Liver (tissue), 9 donors: ENCODE data around the gene C12orf57. TPM values are rescaled to one million over a fixed set of nuclear protein-coding genes. Genes with fewer than 3 reads are reported as not detected.

Experiments
- DNase-seq: peaks from one replicate; pipeline ENCODE4 v3.0.0-alpha.2; 2017; ENCODE audit warnings: low spot score
- H3K27ac ChIP-seq, 2 donors: one replicate each; pipeline ENCODE4 v1.7.0; 2013; ENCODE audit warnings: inconsistent platforms in 2 of 2, low read length in 2 of 2, control low read depth in 1 of 2, low read depth in 1 of 2, mild to moderate bottlenecking in 1 of 2
- H3K27me3 ChIP-seq, 4 donors: one replicate each; pipeline versions ENCODE4 v1.6.1 to v1.7.0; 2013; ENCODE audit warnings: low read length in 3 of 4, inconsistent platforms in 1 of 4, mild to moderate bottlenecking in 1 of 4, moderate library complexity in 1 of 4; ENCODE audit not compliant: control insufficient read depth in 4 of 4, insufficient read depth in 4 of 4
- H3K36me3 ChIP-seq, 4 donors: one replicate each; pipeline versions ENCODE4 v1.6.1 to v1.7.0; 2013; ENCODE audit warnings: low read length in 3 of 4, mild to moderate bottlenecking in 3 of 4, low read depth in 1 of 4, moderate library complexity in 1 of 4; ENCODE audit not compliant: control insufficient read depth in 4 of 4, insufficient read depth in 3 of 4
- H3K4me1 ChIP-seq, 4 donors: one replicate each; pipeline versions ENCODE4 v1.6.1 to v1.7.0; 2013; ENCODE audit warnings: low read length in 3 of 4, mild to moderate bottlenecking in 3 of 4, moderate library complexity in 1 of 4; ENCODE audit not compliant: control insufficient read depth in 4 of 4, insufficient read depth in 4 of 4
- H3K4me3 ChIP-seq, 3 donors: one replicate each; pipeline versions ENCODE4 v1.6.1 to v1.7.0; 2013; ENCODE audit warnings: low read length in 3 of 3, control low read depth in 1 of 3, low read depth in 1 of 3, mild to moderate bottlenecking in 1 of 3
- H3K9ac ChIP-seq, 2 donors: one replicate each; pipeline ENCODE4 v1.7.0; 2013; ENCODE audit warnings: low read length in 2 of 2, mild to moderate bottlenecking in 2 of 2, moderate library complexity in 2 of 2, control low read depth in 1 of 2, low read depth in 1 of 2
- H3K9me3 ChIP-seq, 4 donors: one replicate each; pipeline versions ENCODE4 v1.6.1 to v1.7.0; 2013; ENCODE audit warnings: low read length in 3 of 4; ENCODE audit not compliant: control insufficient read depth in 4 of 4
- ATF3 ChIP-seq: IDR thresholded peaks from 2 replicates; pipeline ENCODE4 v1.6.1; 2016; ENCODE audit warnings: antibody characterized with exemption
- EGR1 ChIP-seq, 2 donors: IDR thresholded peaks; 2 replicates each; pipeline ENCODE4 v1.6.1; 2016 to 2018; ENCODE audit warnings: antibody characterized with exemption in 2 of 2, low read depth in 2 of 2
- FOXA1 ChIP-seq: IDR thresholded peaks from 2 replicates; pipeline ENCODE4 v1.6.1; 2016; ENCODE audit warnings: antibody characterized with exemption
- FOXA2 ChIP-seq: IDR thresholded peaks from 2 replicates; pipeline ENCODE4 v1.6.1; 2016; ENCODE audit warnings: antibody characterized with exemption
- GABPA ChIP-seq, 2 donors: IDR thresholded peaks in 1 of 2; conservative IDR thresholded peaks in 1 of 2; 2 replicates each; pipeline ENCODE4 v1.6.1; 2016; ENCODE audit warnings: antibody characterized with exemption in 2 of 2, mild to moderate bottlenecking in 1 of 2, moderate library complexity in 1 of 2
- HNF4A ChIP-seq, 2 donors: conservative IDR thresholded peaks; 2 replicates each; pipeline ENCODE4 v1.6.1; 2016; ENCODE audit warnings: antibody characterized with exemption in 2 of 2, mild to moderate bottlenecking in 2 of 2
- HNF4G ChIP-seq: IDR thresholded peaks from 2 replicates; pipeline ENCODE4 v1.6.1; 2016; ENCODE audit warnings: antibody characterized with exemption
- JUND ChIP-seq, 2 donors: IDR thresholded peaks; 2 replicates each; pipeline ENCODE4 v1.6.1; 2016; ENCODE audit warnings: antibody characterized with exemption in 2 of 2
- MAX ChIP-seq: IDR thresholded peaks from 2 replicates; pipeline ENCODE4 v1.6.1; 2016; ENCODE audit warnings: antibody characterized with exemption
- NR2F2 ChIP-seq: IDR thresholded peaks from 2 replicates; pipeline ENCODE4 v1.6.1; 2016; ENCODE audit warnings: antibody characterized with exemption
- RAD21 ChIP-seq, 2 donors: IDR thresholded peaks; 2 replicates each; pipeline ENCODE4 v1.6.1; 2016; ENCODE audit warnings: antibody characterized with exemption in 2 of 2, mild to moderate bottlenecking in 2 of 2
- RXRA ChIP-seq, 2 donors: IDR thresholded peaks; 2 replicates each; pipeline ENCODE4 v1.6.1; 2017 to 2018; ENCODE audit warnings: antibody characterized with exemption in 2 of 2, mild to moderate bottlenecking in 1 of 2
- SP1 ChIP-seq: IDR thresholded peaks from 2 replicates; pipeline ENCODE4 v1.6.1; 2018; ENCODE audit warnings: antibody characterized with exemption, mild to moderate bottlenecking
- TAF1 ChIP-seq: conservative IDR thresholded peaks from 2 replicates; pipeline ENCODE4 v1.6.1; 2016; ENCODE audit warnings: antibody characterized with exemption, mild to moderate bottlenecking
- YY1 ChIP-seq: IDR thresholded peaks from 2 replicates; pipeline ENCODE4 v1.6.1; 2016; ENCODE audit warnings: antibody characterized with exemption, mild to moderate bottlenecking
- ZBTB33 ChIP-seq: IDR thresholded peaks from 2 replicates; pipeline ENCODE4 v1.6.1; 2016; ENCODE audit warnings: antibody characterized with exemption
- WGBS: extraction: QIAGEN DNeasy Blood & Tissue Kit; methylation state at CpG from one replicate; pipeline ENCODE4 v1.1.7; 2013; 5-methylcytosine and 5-hydroxymethylcytosine counted together
- polyA plus RNA-seq, 2 donors: library from polyadenylated mRNA; stranded (reverse) in 1 of 2; unstranded in 1 of 2; fragments of 200-250 nt in 1 of 2; fragments of >200 nt in 1 of 2; fragmentation: Nextera tagmentation in 1 of 2; extraction: Ambion mirVana in 1 of 2; gene quantifications; one replicate each; pipeline versions ENCODE4 v1.2.1 to v1.2.3, GENCODE V29; 2013 to 2015
- total RNA-seq, 2 donors: library from RNA; depleted of rRNA; stranded (reverse); fragments of >200 nt; gene quantifications; one replicate each; pipeline ENCODE4 v1.2.3, GENCODE V29; 2014
- TF ChIP-seq, protein P1 (sequence below): IDR thresholded peaks from 2 replicates; pipeline ENCODE4 v1.6.1; 2016; ENCODE audit warnings: antibody characterized with exemption, mild to moderate bottlenecking
- TF ChIP-seq, protein P2 (sequence below): fragments of 150-350 bp; IDR thresholded peaks from 2 replicates; pipeline ENCODE4 v1.5.1; 2017; ENCODE audit warnings: improper control_type of control experiment, low read depth, low read length; ENCODE audit not compliant: missing input control
- donor health status: healthy.
- donor health status: healthy.
- donor health status: healthy.
- donor health status: healthy.
- donor health status: healthy.

C12orf57 gene
- total and polyA plus RNA-seq, 4 donors, result 49.2 to 193 (median 65.7) TPM

DNA sequence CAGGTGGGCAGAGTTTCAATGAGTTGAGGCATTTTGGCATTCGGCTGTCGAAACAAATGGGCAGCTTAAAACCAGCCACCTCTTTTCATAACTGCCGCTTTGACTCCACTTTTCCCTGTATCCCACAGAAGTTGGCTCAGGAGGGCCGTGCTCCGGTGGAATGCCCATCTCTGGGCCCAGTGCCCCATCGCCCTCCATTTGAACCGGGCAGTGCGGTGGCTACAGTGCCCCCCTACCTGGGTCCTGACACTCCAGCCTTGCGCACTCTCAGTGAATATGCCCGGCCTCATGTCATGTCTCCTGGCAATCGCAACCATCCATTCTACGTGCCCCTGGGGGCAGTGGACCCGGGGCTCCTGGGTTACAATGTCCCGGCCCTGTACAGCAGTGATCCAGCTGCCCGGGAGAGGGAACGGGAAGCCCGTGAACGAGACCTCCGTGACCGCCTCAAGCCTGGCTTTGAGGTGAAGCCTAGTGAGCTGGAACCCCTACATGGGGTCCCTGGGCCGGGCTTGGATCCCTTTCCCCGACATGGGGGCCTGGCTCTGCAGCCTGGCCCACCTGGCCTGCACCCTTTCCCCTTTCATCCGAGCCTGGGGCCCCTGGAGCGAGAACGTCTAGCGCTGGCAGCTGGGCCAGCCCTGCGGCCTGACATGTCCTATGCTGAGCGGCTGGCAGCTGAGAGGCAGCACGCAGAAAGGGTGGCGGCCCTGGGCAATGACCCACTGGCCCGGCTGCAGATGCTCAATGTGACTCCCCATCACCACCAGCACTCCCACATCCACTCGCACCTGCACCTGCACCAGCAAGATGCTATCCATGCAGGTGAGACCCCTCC is 5.2 kb upstream of the C12orf57 start:
- no peak for DNase-seq
- WGBS, result 88% methylated on average over 32 of the region's 32 CpGs
- H3K27ac ChIP-seq, result peak overlapping the region; percentile 91 to 96
- TF ChIP-seq RXRA (IDR thresholded peaks at IDR 0.05) (no peak), JUND (IDR thresholded peaks at IDR 0.05) (no peak), FOXA1 (no peak), RAD21 (IDR thresholded peaks at IDR 0.05) (no peak), MAX (no peak), EGR1 (IDR thresholded peaks at IDR 0.05; ENCODE audit: low read depth in 2 of 2) (no peak), TAF1 (no peak), ZBTB33 (no peak), HNF4G (no peak), NR2F2 (no peak), YY1 (no peak), SP1 (no peak), HNF4A (conservative IDR thresholded peaks at IDR 0.05) (no peak), GABPA (IDR thresholded peaks at IDR 0.05 in 1 of 2, conservative IDR thresholded peaks at IDR 0.05 in 1 of 2) (no peak), FOXA2 (no peak), ATF3 (no peak)
- TF ChIP-seq, protein P1, sequence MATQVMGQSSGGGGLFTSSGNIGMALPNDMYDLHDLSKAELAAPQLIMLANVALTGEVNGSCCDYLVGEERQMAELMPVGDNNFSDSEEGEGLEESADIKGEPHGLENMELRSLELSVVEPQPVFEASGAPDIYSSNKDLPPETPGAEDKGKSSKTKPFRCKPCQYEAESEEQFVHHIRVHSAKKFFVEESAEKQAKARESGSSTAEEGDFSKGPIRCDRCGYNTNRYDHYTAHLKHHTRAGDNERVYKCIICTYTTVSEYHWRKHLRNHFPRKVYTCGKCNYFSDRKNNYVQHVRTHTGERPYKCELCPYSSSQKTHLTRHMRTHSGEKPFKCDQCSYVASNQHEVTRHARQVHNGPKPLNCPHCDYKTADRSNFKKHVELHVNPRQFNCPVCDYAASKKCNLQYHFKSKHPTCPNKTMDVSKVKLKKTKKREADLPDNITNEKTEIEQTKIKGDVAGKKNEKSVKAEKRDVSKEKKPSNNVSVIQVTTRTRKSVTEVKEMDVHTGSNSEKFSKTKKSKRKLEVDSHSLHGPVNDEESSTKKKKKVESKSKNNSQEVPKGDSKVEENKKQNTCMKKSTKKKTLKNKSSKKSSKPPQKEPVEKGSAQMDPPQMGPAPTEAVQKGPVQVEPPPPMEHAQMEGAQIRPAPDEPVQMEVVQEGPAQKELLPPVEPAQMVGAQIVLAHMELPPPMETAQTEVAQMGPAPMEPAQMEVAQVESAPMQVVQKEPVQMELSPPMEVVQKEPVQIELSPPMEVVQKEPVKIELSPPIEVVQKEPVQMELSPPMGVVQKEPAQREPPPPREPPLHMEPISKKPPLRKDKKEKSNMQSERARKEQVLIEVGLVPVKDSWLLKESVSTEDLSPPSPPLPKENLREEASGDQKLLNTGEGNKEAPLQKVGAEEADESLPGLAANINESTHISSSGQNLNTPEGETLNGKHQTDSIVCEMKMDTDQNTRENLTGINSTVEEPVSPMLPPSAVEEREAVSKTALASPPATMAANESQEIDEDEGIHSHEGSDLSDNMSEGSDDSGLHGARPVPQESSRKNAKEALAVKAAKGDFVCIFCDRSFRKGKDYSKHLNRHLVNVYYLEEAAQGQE, result no peak
- TF ChIP-seq, protein P2, sequence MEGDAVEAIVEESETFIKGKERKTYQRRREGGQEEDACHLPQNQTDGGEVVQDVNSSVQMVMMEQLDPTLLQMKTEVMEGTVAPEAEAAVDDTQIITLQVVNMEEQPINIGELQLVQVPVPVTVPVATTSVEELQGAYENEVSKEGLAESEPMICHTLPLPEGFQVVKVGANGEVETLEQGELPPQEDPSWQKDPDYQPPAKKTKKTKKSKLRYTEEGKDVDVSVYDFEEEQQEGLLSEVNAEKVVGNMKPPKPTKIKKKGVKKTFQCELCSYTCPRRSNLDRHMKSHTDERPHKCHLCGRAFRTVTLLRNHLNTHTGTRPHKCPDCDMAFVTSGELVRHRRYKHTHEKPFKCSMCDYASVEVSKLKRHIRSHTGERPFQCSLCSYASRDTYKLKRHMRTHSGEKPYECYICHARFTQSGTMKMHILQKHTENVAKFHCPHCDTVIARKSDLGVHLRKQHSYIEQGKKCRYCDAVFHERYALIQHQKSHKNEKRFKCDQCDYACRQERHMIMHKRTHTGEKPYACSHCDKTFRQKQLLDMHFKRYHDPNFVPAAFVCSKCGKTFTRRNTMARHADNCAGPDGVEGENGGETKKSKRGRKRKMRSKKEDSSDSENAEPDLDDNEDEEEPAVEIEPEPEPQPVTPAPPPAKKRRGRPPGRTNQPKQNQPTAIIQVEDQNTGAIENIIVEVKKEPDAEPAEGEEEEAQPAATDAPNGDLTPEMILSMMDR, result no peak
- H3K36me3 ChIP-seq, result peaks cover 0 to 14% (median 7%) of the 10 kb centered on the region in 4 donors
- H3K9me3 ChIP-seq, result no peaks in the 10 kb centered on the region
- H3K9ac ChIP-seq, result peak overlapping the region in 1 of 2 donors; percentile 53
- H3K4me3 ChIP-seq, result peak overlapping the region in 1 of 3 donors; percentile 23
- peaks cover 13 to 43% (median 21%) of the 10 kb centered on the region in 4 donors for H3K4me1 ChIP-seq
- H3K27me3 ChIP-seq, result no peaks in the 10 kb centered on the region
